OCI-LY7 (cell line): ENCODE results near the gene BOK. TPM values are rescaled to one million over a fixed set of nuclear protein-coding genes. Genes with fewer than 3 reads are reported as not detected.

Experiments used
- BruUV-seq: library from RNA; stranded (reverse); fragments of 400-500 nt; replicated peaks from 2 replicates; lab custom pipeline; 2021; lab: Mats Ljungman, UMichigan
- CTCF ChIA-PET: fragments of 300-600 bp; sonication (Branson Sonifier 250); formaldehyde crosslinking; loops from one replicate; lab custom pipeline; 2022; ENCODE audit warnings: antibody characterized with exemption; ENCODE audit not compliant: unreplicated experiment; lab: Charles Lee
- POLR2A ChIA-PET: fragments of 300-600 bp; sonication (Branson Sonifier 250); formaldehyde crosslinking; loops from one replicate; lab custom pipeline; 2022; ENCODE audit warnings: antibody characterized with exemption; lab: Charles Lee
- DNase-seq: peaks from one replicate; pipeline ENCODE4 v3.0.0-alpha.2; 2015; ENCODE audit warnings: low spot score
- H2AFZ ChIP-seq: fragments of 200-600 bp; sonication (generic), shearing (Covaris generic); 2 replicates; pipeline ENCODE4 v1.6.1; 2014; ENCODE audit warnings: mild to moderate bottlenecking, antibody characterized with exemption, low read length, moderate library complexity
- H3K27ac ChIP-seq: fragments of 200-600 bp; sonication (generic); 2 replicates; pipeline ENCODE4 v1.5.1; 2014; ENCODE audit warnings: mixed run types, low read depth, mild to moderate bottlenecking, moderate library complexity, low read length, inconsistent platforms; ENCODE audit not compliant: poor library complexity, severe bottlenecking
- H3K36me3 ChIP-seq: fragments of 200-600 bp; sonication (generic); 2 replicates; pipeline ENCODE4 v1.6.1; 2014; ENCODE audit warnings: mild to moderate bottlenecking, antibody characterized with exemption, low read length, moderate library complexity, mixed read lengths; ENCODE audit not compliant: insufficient read depth
- H3K4me1 ChIP-seq: fragments of 200-600 bp; sonication (generic); 2 replicates; pipeline ENCODE4 v1.5.1; 2014; ENCODE audit warnings: mild to moderate bottlenecking, low read length; ENCODE audit not compliant: insufficient read depth, poor library complexity, severe bottlenecking
- H3K4me2 ChIP-seq: fragments of 200-600 bp; sonication (generic); 2 replicates; pipeline ENCODE4 v1.6.1; 2014; ENCODE audit warnings: mild to moderate bottlenecking, low read length
- H3K4me3 ChIP-seq: fragments of 200-600 bp; sonication (generic); 2 replicates; pipeline ENCODE4 v1.5.1; 2014; ENCODE audit warnings: mild to moderate bottlenecking, low read depth, low read length; ENCODE audit not compliant: poor library complexity, severe bottlenecking
- H3K79me2 ChIP-seq: fragments of 200-600 bp; sonication (generic); 2 replicates; pipeline ENCODE4 v1.6.1; 2016; ENCODE audit warnings: low read depth, mild to moderate bottlenecking, low read length, moderate library complexity, mixed read lengths; ENCODE audit not compliant: insufficient read depth
- H3K9me2 ChIP-seq: fragments of 200-600 bp; sonication (generic); 2 replicates; pipeline ENCODE4 v1.6.1; 2016; ENCODE audit warnings: mild to moderate bottlenecking, low read length, mixed read lengths; ENCODE audit not compliant: insufficient read depth
- H3K9me3 ChIP-seq: fragments of 200-600 bp; sonication (generic); 2 replicates; pipeline ENCODE4 v1.6.1; 2014; ENCODE audit warnings: mild to moderate bottlenecking, mixed run types, low read length, mixed read lengths
- H4K20me1 ChIP-seq: fragments of 200-600 bp; sonication (generic); 2 replicates; pipeline ENCODE4 v1.6.1; 2014; ENCODE audit warnings: mild to moderate bottlenecking, antibody characterized with exemption, low read length, moderate library complexity, mixed read lengths; ENCODE audit not compliant: insufficient read depth
- EZH2phosphoT487 ChIP-seq: fragments of 200-600 bp; sonication (generic); IDR thresholded peaks from 2 replicates; pipeline ENCODE4 v1.6.1; 2018; ENCODE audit warnings: low read depth, borderline replicate concordance, mild to moderate bottlenecking, mixed run types, antibody characterized with exemption, low read length, moderate library complexity, mixed read lengths
- intact Hi-C: fragments of 100-400 bp; cut with micrococcal nuclease; formaldehyde crosslinking; loops from one replicate; pipeline ENCODE4 v1.10.0; 2022; ENCODE audit not compliant: unreplicated experiment
- total RNA-seq, 2 experiments: library from RNA; depleted of rRNA in 1 of 2; stranded (reverse); fragments of >200 nt in 1 of 2; shearing (Covaris generic) in 1 of 2; gene quantifications; 2 replicates each; pipeline ENCODE4 v1.2.3, GENCODE V29; 2014 to 2022
- TF ChIP-seq, protein P1 (sequence below): fragments of 200-600 bp; sonication (generic); conservative IDR thresholded peaks from 2 replicates; pipeline ENCODE4 v1.5.1; 2014; ENCODE audit warnings: mild to moderate bottlenecking, antibody characterized with exemption, low read length, moderate library complexity, mixed read lengths

The BOK gene
- total RNA-seq, 2 experiments from 2014 or later = not detected

DNA sequence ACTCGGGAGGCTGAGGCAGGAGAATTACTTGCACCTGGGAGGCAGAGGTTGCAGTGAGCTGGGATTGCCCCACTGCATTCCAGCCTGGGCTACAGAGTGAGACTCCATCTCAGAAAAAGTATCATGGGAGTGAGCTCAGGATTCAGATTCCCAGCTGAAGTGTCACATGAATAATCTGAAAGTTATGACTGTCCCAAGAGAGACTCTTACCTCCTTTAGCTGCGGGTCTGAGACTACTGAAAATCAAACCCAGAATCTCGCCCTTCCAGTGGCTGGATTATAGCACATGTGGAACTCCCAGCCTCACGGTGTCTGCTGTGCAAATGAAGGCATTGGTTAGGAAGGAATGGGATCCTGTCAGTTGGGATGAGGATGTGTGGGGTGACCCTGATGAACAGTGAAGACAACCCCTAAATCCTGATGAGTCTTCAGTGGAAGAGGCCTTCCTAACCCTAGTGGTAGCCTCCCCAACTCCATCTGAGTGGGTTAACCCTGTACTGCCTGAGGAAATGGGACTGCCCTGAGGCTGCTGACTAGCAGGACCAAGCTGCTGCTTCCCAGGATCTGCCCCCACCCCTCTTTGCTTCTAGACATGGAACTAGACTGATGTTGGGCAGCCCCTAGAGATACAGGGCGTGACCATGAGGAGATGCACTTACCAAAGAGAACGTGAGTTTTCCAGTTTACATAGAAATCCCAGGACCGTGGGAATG lies 16.5 kb downstream of the BOK start:
- Histone ChIP-seq H3K4me3 (no peak overlapping the region), H3K79me2 (no peaks in the 10 kb centered on the region), H3K27ac (no peak overlapping the region), H3K36me3 (peaks cover 8% of the 10 kb centered on the region), H3K4me1 (no peaks in the 10 kb centered on the region), H3K4me2 (no peak overlapping the region), H2AFZ (no peak overlapping the region), H3K9me2 (no peaks in the 10 kb centered on the region), H4K20me1 (no peaks in the 10 kb centered on the region), H3K9me3 (no peaks in the 10 kb centered on the region)
- DNase-seq = no peak
- ChIA-PET CTCF (no interaction called here), POLR2A (no interaction called here)
- intact Hi-C loops = no loop called here
- TF ChIP-seq, protein P1, sequence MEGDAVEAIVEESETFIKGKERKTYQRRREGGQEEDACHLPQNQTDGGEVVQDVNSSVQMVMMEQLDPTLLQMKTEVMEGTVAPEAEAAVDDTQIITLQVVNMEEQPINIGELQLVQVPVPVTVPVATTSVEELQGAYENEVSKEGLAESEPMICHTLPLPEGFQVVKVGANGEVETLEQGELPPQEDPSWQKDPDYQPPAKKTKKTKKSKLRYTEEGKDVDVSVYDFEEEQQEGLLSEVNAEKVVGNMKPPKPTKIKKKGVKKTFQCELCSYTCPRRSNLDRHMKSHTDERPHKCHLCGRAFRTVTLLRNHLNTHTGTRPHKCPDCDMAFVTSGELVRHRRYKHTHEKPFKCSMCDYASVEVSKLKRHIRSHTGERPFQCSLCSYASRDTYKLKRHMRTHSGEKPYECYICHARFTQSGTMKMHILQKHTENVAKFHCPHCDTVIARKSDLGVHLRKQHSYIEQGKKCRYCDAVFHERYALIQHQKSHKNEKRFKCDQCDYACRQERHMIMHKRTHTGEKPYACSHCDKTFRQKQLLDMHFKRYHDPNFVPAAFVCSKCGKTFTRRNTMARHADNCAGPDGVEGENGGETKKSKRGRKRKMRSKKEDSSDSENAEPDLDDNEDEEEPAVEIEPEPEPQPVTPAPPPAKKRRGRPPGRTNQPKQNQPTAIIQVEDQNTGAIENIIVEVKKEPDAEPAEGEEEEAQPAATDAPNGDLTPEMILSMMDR = no peak
- TF ChIP-seq EZH2phosphoT487 = no peak
- no TSS peak for BruUV-seq

GRCh38 chr2:241575624-241576292 lies 17.2 kb downstream of the BOK start:
- Histone ChIP-seq H3K4me2 (no peak overlapping the region), H3K9me2 (no peaks in the 10 kb centered on the region), H3K4me3 (no peak overlapping the region), H3K36me3 (peaks cover 12% of the 10 kb centered on the region), H2AFZ (no peak overlapping the region), H3K27ac (no peak overlapping the region), H3K9me3 (no peaks in the 10 kb centered on the region), H3K4me1 (no peaks in the 10 kb centered on the region), H4K20me1 (no peaks in the 10 kb centered on the region), H3K79me2 (no peaks in the 10 kb centered on the region)
- TF ChIP-seq EZH2phosphoT487 = no peak
- TF ChIP-seq, protein P1 = no peak
- DNase-seq = no peak
- POLR2A ChIA-PET = no interaction called here
- BruUV-seq = no TSS peak
- CTCF ChIA-PET = no interaction called here
- intact Hi-C loops = no loop called here

DNA sequence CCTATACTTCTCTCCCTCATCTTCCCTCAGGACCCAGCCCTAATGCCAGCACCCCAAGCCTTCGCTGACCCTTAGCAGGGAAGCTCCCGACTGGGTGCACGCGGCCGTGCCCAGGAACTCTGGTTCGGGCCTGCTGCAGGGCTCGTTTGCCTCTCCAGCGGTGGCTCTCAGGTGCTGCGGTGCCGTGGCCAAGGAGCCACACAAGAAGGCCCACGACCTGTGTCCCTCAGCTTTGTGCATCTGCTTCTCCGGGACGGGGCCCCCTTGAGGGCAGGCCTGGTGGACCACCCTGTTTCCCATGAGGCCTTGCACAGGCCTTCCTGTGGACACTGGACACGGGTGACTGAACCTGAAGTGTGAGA lies 17.7 kb downstream of the BOK start:
- Histone ChIP-seq H3K36me3 (peaks cover 16% of the 10 kb centered on the region), H4K20me1 (no peaks in the 10 kb centered on the region), H3K4me1 (no peaks in the 10 kb centered on the region), H2AFZ (no peak overlapping the region), H3K79me2 (no peaks in the 10 kb centered on the region), H3K27ac (no peak overlapping the region), H3K9me2 (no peaks in the 10 kb centered on the region), H3K4me3 (no peak overlapping the region), H3K9me3 (no peaks in the 10 kb centered on the region), H3K4me2 (no peak overlapping the region)
- intact Hi-C loops = no loop called here
- ChIA-PET POLR2A (no interaction called here), CTCF (no interaction called here)
- TF ChIP-seq, protein P1 = no peak
- no peak for TF ChIP-seq EZH2phosphoT487
- no peak for DNase-seq
- no TSS peak for BruUV-seq
